ENCODE results near the gene HAGHL. TPM values are rescaled to one million over a fixed set of nuclear protein-coding genes. Genes with fewer than 3 reads are reported as not detected.

HAGHL gene, protein sequence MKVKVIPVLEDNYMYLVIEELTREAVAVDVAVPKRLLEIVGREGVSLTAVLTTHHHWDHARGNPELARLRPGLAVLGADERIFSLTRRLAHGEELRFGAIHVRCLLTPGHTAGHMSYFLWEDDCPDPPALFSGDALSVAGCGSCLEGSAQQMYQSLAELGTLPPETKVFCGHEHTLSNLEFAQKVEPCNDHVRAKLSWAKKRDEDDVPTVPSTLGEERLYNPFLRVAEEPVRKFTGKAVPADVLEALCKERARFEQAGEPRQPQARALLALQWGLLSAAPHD
- total RNA-seq = 1 to 10 TPM; 5.0 to 5.7 TPM

GRCh38 chr16:726438-727290 is at the start of gene HAGHL, which contains the start of gene CCDC78:
HAGHL (plus strand) TSS chr16:727106; CDS start chr16:727510, 404 bp downstream.
CCDC78 (minus strand) TSS chr16:726443; CDS start chr16:726367, 76 bp downstream.
- peak; percentile 52 for DNase-seq
- H3K27ac Mint-ChIP-seq = peak within 1 kb of the TSS; percentile 19
- POLR2A ChIA-PET = no interaction called here
- peaks cover 3% of the 10 kb centered on the region for H3K4me1 Mint-ChIP-seq
- peak within 1 kb of the TSS; percentile 70 for H3K4me3 Mint-ChIP-seq
- no peaks in the 10 kb centered on the region for H3K36me3 Mint-ChIP-seq (ENCODE audit: low read depth)
- no peaks in the 10 kb centered on the region for H3K9me3 Mint-ChIP-seq
- CTCF ChIA-PET = interaction anchor here (0.9 to 2.6 kb wide), 6 partner anchors 9 to 59 kb away, joined by 3 to 14 read pairs (median 8); partner anchors contain the start of gene CIAO3
- H3K27me3 Mint-ChIP-seq = no peaks in the 10 kb centered on the region

DNA sequence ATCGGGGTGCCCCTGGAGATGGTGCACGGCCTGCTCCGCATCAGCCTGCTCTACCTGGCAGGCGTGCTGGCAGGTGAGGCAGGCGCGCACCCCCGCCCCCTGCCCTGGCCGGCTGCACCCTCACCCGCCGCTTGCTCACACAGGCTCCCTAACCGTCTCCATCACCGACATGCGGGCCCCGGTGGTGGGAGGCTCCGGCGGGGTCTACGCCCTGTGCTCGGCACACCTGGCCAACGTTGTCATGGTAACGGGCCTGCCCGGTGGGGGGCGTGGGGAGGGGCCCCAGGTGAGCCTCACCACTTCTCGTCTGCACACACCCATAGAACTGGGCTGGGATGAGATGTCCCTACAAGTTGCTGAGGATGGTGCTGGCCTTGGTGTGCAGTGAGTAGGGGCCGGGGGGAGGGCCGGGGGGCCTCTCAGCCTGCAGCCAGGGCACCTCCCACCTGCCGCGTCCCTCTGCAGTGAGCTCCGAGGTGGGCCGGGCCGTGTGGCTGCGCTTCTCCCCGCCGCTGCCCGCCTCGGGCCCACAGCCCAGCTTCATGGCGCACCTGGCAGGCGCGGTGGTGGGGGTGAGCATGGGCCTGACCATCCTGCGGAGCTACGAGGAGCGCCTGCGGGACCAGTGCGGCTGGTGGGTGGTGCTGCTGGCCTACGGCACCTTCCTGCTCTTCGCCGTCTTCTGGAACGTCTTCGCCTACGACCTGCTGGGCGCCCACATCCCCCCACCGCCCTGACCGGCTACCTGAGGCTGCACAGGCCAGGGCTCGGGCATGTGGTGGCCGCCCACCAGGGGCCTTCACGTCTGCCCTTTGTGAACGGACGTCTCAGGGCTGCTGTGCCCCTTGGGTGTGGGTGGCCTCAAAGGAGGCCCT is 49.4 kb upstream of the HAGHL start:
- Mint-ChIP-seq H3K4me3 (no peak overlapping the region), H3K27me3 (peaks cover 3% of the 10 kb centered on the region), H3K27ac (no peak overlapping the region), H3K9me3 (no peaks in the 10 kb centered on the region), H3K4me1 (peaks cover 27% of the 10 kb centered on the region), H3K36me3 (ENCODE audit: low read depth) (peaks cover 15% of the 10 kb centered on the region)
- ChIA-PET POLR2A (no interaction called here), CTCF (interaction anchor here (1.0 to 2.0 kb wide), 2 partner anchors 10 kb away, joined by 5 read pairs; partner anchors contain the start of gene RHOT2)
- DNase-seq = no peak

DNA sequence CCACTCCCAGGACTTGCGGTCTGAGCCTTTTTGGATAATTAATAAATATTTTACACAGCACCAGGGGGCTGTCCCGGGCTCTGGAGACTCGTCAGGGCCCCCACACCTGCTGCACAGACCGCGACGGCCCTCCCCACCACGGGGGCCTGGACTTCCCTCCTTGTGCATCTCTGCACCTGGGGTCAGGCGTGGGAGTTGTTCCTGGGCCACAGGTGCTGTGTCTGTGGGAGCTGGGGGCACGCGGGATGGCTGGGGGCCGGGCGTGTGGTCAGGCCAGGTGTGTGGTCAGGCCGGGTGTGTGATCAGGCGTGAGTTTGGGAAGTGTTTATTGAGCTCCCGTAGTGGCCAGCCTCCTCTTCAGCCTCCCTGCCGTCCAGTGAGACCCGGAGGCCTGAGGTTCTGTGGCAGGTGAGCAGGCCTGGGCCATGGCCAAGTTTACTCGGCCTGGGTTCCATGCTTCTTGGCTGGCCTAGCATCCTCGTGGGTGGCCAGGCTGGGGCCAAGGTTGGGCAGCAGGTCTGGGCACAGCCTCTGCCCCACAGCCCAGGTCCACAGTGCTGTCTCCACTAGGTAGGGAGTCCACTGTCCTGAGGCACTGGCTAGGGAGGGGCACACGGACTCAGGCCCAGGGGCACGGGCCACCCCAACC is 48.6 kb upstream of the HAGHL start:
- ChIA-PET POLR2A (no interaction called here), CTCF (interaction anchor here (0.7 to 2.9 kb wide), 5 partner anchors 8 to 106 kb away, joined by 3 to 9 read pairs (median 4); partner anchors contain the start of gene RHOT2)
- peaks cover 3% of the 10 kb centered on the region for H3K27me3 Mint-ChIP-seq
- no peaks in the 10 kb centered on the region for H3K9me3 Mint-ChIP-seq
- no peak overlapping the region for H3K27ac Mint-ChIP-seq
- peaks cover 33% of the 10 kb centered on the region for H3K4me1 Mint-ChIP-seq
- DNase-seq = no peak
- peak overlapping the region; percentile 67 for H3K4me3 Mint-ChIP-seq
- H3K36me3 Mint-ChIP-seq (ENCODE audit: low read depth) = peaks cover 13% of the 10 kb centered on the region

DNA sequence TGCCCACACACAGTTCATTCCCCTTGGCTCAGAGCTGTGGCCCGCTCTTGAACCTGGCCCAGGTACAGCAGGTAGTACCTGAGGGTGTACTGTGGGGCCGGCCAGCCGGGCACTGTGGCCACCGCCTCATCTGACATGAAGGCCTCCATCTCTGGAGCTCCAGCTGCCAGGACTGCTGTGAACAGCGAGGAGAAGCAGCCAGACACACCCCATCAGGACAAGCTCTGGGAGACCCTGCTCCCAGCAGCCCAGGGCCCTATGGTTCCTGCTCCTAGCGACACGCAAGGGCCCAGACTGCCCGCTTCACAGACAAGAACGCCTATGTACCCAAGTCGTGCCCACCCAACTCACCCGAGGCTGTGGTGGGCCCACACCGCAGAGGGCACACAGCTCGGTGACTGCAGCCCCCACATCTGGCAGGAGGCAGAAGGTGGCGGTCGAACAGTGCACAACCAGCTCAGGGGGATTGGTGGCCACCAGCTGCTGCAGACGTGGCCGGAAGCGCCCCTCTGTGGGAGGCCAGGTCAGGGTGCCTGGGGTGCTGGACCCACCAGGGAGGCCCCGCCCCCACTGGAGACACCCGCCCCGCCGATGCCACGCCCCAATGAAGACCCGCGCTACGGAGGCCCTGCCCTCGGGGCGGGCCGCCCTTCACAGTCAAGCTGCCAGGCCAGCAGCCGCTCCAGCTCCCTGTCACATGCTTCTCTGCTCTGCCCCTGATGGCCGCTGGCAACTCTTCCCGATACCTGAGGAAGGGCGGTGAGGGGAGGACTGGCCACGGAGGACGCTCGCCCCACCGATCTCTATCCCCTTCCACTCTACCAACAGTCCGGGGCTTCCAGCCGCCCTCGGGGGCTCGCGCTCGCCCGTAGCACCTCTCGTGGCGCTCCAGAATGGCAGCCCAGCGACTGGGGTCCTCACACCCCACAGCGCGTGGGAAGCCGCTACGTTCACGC is 47.8 kb upstream of the HAGHL start:
- Mint-ChIP-seq H3K36me3 (ENCODE audit: low read depth) (peaks cover 13% of the 10 kb centered on the region), H3K27ac (peak overlapping the region; percentile 13), H3K27me3 (peaks cover 3% of the 10 kb centered on the region), H3K9me3 (no peaks in the 10 kb centered on the region), H3K4me1 (peaks cover 36% of the 10 kb centered on the region), H3K4me3 (peak overlapping the region; percentile 68)
- DNase-seq = peak; percentile 55
- ChIA-PET POLR2A (interaction anchor here (1.1 kb wide), 1 partner anchor 11 kb away, joined by 3 read pairs; the partner anchor contains the start of gene RHOT2), CTCF (interaction anchor here (0.7 to 2.9 kb wide), 5 partner anchors 9 to 105 kb away, joined by 3 to 9 read pairs (median 4); partner anchors contain the start of gene RHOT2)

- DNase-seq = peak; percentile 87
- peaks cover 13% of the 10 kb centered on the region for H3K36me3 Mint-ChIP-seq (ENCODE audit: low read depth)
- ChIA-PET POLR2A (interaction anchor here (0.7 to 1.1 kb wide), 2 partner anchors 12 to 127 kb away, joined by 3 to 4 read pairs; partner anchors contain the start of gene RHOT2), CTCF (interaction anchor here (0.5 to 2.9 kb wide), 6 partner anchors 10 to 64 kb away, joined by 3 to 9 read pairs (median 4); partner anchors contain the start of gene RHOT2)
- peaks cover 37% of the 10 kb centered on the region for H3K4me1 Mint-ChIP-seq
- peaks cover 3% of the 10 kb centered on the region for H3K27me3 Mint-ChIP-seq
- H3K9me3 Mint-ChIP-seq = no peaks in the 10 kb centered on the region
- H3K4me3 Mint-ChIP-seq = peak within 1 kb of the TSS; percentile 78
- peak within 1 kb of the TSS; percentile 85 for H3K27ac Mint-ChIP-seq
These were observed 46.9 kb upstream of the HAGHL start, which contains the start of gene STUB1 for GRCh38 chr16:679814-680624. STUB1 (plus strand) TSS chr16:680410; CDS start chr16:680526, 116 bp downstream.

- Mint-ChIP-seq H3K9me3 (no peaks in the 10 kb centered on the region), H3K4me1 (peaks cover 35% of the 10 kb centered on the region), H3K27me3 (no peaks in the 10 kb centered on the region), H3K27ac (peak overlapping the region; percentile 9), H3K4me3 (peak overlapping the region; percentile 72), H3K36me3 (ENCODE audit: low read depth) (peaks cover 13% of the 10 kb centered on the region)
- no peak for DNase-seq
- ChIA-PET POLR2A (interaction anchor here (0.7 kb wide), 1 partner anchor 127 kb away, joined by 4 read pairs; no protein-coding TSS in a partner anchor), CTCF (interaction anchor here (0.5 to 2.9 kb wide), 6 partner anchors 9 to 63 kb away, joined by 3 to 9 read pairs (median 4); partner anchors contain the start of genes RHOT2 and WDR24)
These were observed 46.3 kb upstream of the HAGHL start for GRCh38 chr16:680625-680945.

- Mint-ChIP-seq H3K4me1 (peaks cover 40% of the 10 kb centered on the region), H3K27me3 (no peaks in the 10 kb centered on the region), H3K27ac (peak overlapping the region; percentile 48), H3K9me3 (no peaks in the 10 kb centered on the region), H3K4me3 (peak overlapping the region; percentile 72), H3K36me3 (ENCODE audit: low read depth) (peaks cover 15% of the 10 kb centered on the region)
- ChIA-PET CTCF (interaction anchor here (0.5 to 2.9 kb wide), 5 partner anchors 9 to 62 kb away, joined by 3 to 9 read pairs (median 4); partner anchors contain the start of genes RHOT2 and WDR24), POLR2A (no interaction called here)
- DNase-seq = no peak
These were observed 45.8 kb upstream of the HAGHL start for GRCh38 chr16:680967-681745.

DNA sequence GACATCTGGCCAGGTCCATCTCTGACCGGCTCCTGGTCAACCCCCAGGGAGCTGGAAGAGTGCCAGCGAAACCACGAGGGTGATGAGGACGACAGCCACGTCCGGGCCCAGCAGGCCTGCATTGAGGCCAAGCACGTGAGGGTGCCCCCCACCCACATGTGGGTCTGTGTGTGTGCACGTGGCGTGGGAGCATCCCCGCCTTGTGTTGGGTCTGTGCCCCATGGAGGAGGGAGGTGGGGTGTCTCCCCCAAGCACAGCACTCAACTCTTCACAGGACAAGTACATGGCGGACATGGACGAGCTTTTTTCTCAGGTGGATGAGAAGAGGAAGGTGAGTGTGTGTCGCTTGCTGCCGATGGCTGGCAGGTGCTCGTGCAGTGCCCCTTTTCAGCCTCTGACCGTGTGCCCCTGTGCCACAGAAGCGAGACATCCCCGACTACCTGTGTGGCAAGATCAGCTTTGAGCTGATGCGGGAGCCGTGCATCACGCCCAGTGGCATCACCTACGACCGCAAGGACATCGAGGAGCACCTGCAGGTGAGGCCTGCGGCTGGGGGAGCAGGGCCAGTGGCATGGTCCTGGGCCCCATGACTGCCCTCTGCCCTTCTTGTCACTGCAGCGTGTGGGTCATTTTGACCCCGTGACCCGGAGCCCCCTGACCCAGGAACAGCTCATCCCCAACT is 45.0 kb upstream of the HAGHL start:
- Mint-ChIP-seq H3K36me3 (ENCODE audit: low read depth) (peaks cover 18% of the 10 kb centered on the region), H3K27ac (peak overlapping the region; percentile 48), H3K9me3 (no peaks in the 10 kb centered on the region), H3K27me3 (no peaks in the 10 kb centered on the region), H3K4me1 (peaks cover 39% of the 10 kb centered on the region), H3K4me3 (peak overlapping the region; percentile 72)
- ChIA-PET CTCF (interaction anchor here (1.1 to 2.4 kb wide), 2 partner anchors 8 to 14 kb away, joined by 4 to 9 read pairs; partner anchors contain the start of genes RHOT2 and WDR24), POLR2A (no interaction called here)
- no peak for DNase-seq
